LNCAP (cell line): ENCODE measurements around the gene ADAMTS4.

Experiments
- CTCF ChIP-seq: fragments of 450-650 bp; IDR thresholded peaks from 2 replicates; pipeline ENCODE4 v1.5.1; 2017; ENCODE audit warnings: mild to moderate bottlenecking

The ADAMTS4 gene

GRCh38 chr1:161172349-161172748 lies 26.5 kb downstream of the ADAMTS4 start:
- TF ChIP-seq CTCF = no peak

GRCh38 chr1:161171696-161172095 lies 27.2 kb downstream of the ADAMTS4 start:
- TF ChIP-seq CTCF = no peak

- TF ChIP-seq CTCF = no peak; the same call in 1 of the 2 replicates
Observed at GRCh38 chr1:161171191-161171590, 27.7 kb downstream of the ADAMTS4 start.

- TF ChIP-seq CTCF = no peak
Observed at GRCh38 chr1:161168906-161169305, 29.9 kb downstream of the ADAMTS4 start.

GRCh38 chr1:161166669-161167548 lies 31.9 kb downstream of the ADAMTS4 start:
- no peak for TF ChIP-seq CTCF

GRCh38 chr1:161165742-161166668 lies 32.8 kb downstream of the ADAMTS4 start, which contains the start of gene PPOX:
Gene PPOX, plus strand, starts transcription at chr1:161166426. Its CDS starts 422 bp downstream, at chr1:161166848.
- TF ChIP-seq CTCF = peak; percentile 54; the same call in 1 of the 2 replicates

- TF ChIP-seq CTCF = no peak
Observed at GRCh38 chr1:161164901-161165610, 33.8 kb downstream of the ADAMTS4 start.
